Measurements from ENCODE around the gene ABCB9.

ABCB9 gene

DNA sequence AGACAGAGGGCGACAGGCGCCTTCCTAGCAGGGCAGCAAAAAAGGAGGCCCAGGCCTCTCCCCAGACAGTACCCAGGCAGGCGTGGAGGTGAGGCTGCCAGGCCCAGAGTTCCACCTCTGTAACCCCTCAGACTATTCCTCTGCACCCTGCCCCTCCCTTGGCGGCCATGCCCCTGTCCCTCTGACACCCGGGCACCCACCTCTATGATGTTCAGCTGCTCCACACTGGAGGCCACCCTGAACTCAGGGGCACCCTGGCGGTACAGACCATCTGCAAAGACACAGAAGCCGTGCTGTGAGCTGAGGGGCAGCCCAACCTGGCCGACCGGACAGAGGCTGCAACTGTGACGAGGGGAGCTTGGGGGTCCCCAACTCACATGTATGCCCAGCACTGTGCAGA is 34.3 kb upstream of the ABCB9 start:
- no peak overlapping the region for H3K4me3 ChIP-seq (ENCODE audit: low read length)
- H3K36me3 ChIP-seq (ENCODE audit: insufficient read depth, low read length): peaks cover 13% of the 10 kb centered on the region
- H3K4me1 ChIP-seq (ENCODE audit: control insufficient read depth, insufficient read depth, low read length): no peaks in the 10 kb centered on the region
- no peak overlapping the region for H3K4me2 ChIP-seq (ENCODE audit: low read length)
- H3K9me3 ChIP-seq (replicated peaks; ENCODE audit: low read length): no peaks in the 10 kb centered on the region
- H3K9ac ChIP-seq (ENCODE audit: low read depth, low read length): no peak overlapping the region
- H3K27me3 ChIP-seq (ENCODE audit: control insufficient read depth, insufficient read depth, low read length): no peaks in the 10 kb centered on the region

DNA sequence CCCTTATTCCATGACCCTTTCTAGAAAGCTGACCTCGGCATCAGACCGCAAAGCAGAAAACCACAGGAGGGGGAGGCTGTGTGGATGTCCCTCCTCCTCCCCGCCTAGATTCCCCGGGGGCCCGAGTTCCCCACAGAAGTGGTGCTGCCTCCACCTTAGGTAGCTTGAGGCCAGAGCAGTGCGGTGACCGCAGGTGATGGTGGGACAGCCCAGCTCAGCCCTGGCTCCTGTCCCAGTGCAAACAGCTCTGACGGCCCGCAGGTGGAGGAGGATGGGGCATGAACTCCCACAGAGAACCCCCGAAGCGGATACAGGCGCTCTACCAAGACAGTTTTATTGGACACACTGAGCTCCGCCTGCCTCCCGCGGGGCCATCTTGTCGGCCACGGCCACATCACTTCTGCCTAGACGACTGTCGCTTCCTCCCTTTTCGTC is 33.7 kb upstream of the ABCB9 start:
- Histone ChIP-seq H3K4me3 (ENCODE audit: low read length) (no peak overlapping the region), H3K27me3 (ENCODE audit: control insufficient read depth, insufficient read depth, low read length) (no peaks in the 10 kb centered on the region), H3K4me2 (ENCODE audit: low read length) (no peak overlapping the region), H3K9ac (ENCODE audit: low read depth, low read length) (no peak overlapping the region), H3K4me1 (ENCODE audit: control insufficient read depth, insufficient read depth, low read length) (no peaks in the 10 kb centered on the region), H3K9me3 (replicated peaks; ENCODE audit: low read length) (no peaks in the 10 kb centered on the region), H3K36me3 (ENCODE audit: insufficient read depth, low read length) (peaks cover 7% of the 10 kb centered on the region)

DNA sequence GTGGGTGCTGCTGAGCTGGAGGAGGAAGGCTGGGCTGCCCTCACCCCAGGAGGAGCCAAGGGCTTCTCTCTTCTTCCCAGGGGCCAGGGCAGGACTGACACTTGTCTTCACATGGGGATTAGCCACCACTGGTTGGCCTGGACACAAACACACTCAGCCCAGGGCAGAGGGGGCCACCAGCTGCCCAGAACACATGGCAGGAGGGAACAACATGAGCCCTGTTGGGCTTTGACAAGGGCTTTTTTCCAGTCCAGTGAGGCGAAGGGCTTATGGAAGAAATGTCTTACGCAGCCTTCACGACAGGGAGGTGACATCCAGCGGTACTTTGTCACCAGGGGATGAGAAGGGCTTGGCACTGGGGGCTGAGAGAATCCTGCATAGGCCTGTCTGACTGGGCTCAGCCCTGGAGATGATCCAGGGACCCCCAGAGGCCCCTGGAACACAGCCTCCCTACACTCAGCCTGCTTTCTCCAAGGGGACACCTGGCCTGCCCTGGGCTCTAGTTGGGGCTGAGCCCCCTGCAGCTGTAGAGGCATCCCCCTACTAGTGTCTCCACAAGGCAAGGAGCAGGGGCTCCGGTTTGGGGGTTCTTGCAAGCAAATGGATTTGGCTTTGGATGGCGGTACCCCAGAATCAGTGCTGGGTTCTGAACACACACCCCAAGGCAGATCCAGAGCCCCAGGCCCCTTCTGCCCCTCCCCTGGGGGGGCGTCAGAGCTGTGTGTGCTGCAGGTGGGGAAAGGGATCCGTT is 33.1 kb upstream of the ABCB9 start:
- H3K4me1 ChIP-seq (ENCODE audit: control insufficient read depth, insufficient read depth, low read length): no peaks in the 10 kb centered on the region
- no peak overlapping the region for H3K4me2 ChIP-seq (ENCODE audit: low read length)
- no peak overlapping the region for H3K4me3 ChIP-seq (ENCODE audit: low read length)
- H3K27me3 ChIP-seq (ENCODE audit: control insufficient read depth, insufficient read depth, low read length): no peaks in the 10 kb centered on the region
- H3K9me3 ChIP-seq (replicated peaks; ENCODE audit: low read length): no peaks in the 10 kb centered on the region
- no peak overlapping the region for H3K9ac ChIP-seq (ENCODE audit: low read depth, low read length)
- H3K36me3 ChIP-seq (ENCODE audit: insufficient read depth, low read length): peaks cover 1% of the 10 kb centered on the region

DNA sequence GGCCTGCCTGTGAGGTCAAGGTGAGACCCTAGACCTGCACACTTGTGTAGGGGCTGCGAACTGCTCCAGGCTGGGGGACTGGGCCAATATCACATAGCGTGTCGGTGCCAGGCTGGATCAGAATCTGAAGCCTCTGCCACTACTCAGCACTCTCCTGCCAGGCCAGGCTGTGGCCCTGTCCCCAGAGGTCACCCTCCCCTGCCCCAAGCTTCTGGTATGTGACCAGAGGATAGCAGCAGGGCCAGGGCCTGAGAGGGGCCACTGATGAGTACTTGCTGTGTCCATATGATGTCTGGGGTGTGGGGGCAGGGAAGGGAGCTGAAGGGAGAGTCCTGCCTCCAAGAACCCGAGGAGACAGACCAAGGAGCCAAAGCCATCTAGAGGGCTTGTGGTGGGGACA is 32.1 kb upstream of the ABCB9 start:
- peaks cover 3% of the 10 kb centered on the region for H3K36me3 ChIP-seq (ENCODE audit: insufficient read depth, low read length)
- no peaks in the 10 kb centered on the region for H3K27me3 ChIP-seq (ENCODE audit: control insufficient read depth, insufficient read depth, low read length)
- H3K4me1 ChIP-seq (ENCODE audit: control insufficient read depth, insufficient read depth, low read length): no peaks in the 10 kb centered on the region
- H3K9ac ChIP-seq (ENCODE audit: low read depth, low read length): no peak overlapping the region
- no peaks in the 10 kb centered on the region for H3K9me3 ChIP-seq (replicated peaks; ENCODE audit: low read length)
- no peak overlapping the region for H3K4me3 ChIP-seq (ENCODE audit: low read length)
- no peak overlapping the region for H3K4me2 ChIP-seq (ENCODE audit: low read length)

DNA sequence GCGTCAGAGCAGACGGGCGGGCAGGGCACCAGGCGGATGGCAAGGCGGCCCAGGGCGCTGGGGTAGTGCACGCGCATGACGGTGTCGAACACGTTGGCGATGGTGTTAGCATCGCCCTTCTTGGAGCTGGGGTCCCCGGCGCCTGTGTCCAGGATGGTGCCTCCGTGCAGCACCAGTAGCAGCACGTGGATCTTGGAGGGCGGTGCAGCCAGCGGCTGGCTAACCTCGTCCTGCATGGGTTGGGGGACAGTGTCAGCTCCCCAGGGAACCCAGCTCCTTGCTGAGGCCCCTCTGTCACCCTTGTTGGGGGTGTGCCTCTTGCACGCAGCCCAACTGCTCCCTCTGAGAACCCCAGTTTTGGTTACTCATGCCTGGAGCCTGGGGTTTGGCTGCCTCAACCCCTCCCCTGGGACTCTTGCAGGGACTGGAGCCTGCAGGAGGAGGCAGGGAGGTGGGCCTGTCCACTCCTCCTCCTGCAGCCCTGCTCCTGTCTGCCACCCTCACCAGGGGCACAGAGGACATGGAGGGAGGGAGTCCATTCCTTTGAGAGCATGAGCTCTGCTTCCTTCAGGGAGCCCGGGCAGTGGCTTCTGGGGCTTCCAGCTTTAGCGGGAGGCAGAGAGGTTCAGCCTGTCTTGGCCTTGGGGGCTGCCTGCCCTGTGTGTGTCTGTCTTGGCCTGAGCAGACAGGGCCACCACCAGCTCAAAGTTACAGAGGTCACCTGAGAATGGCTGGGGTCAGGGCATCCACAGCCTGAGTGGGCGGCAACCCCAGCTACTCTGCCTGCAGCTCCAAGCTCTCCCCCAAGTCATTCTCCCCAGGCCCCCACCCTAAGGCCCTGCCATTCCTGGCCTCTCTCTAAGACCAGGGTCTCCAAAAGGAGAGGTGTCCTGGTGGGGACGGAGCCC is 31.3 kb upstream of the ABCB9 start:
- no peaks in the 10 kb centered on the region for H3K27me3 ChIP-seq (ENCODE audit: control insufficient read depth, insufficient read depth, low read length)
- peaks cover 3% of the 10 kb centered on the region for H3K36me3 ChIP-seq (ENCODE audit: insufficient read depth, low read length)
- H3K9ac ChIP-seq (ENCODE audit: low read depth, low read length): no peak overlapping the region
- no peak overlapping the region for H3K4me3 ChIP-seq (ENCODE audit: low read length)
- no peaks in the 10 kb centered on the region for H3K9me3 ChIP-seq (replicated peaks; ENCODE audit: low read length)
- H3K4me1 ChIP-seq (ENCODE audit: control insufficient read depth, insufficient read depth, low read length): no peaks in the 10 kb centered on the region
- no peak overlapping the region for H3K4me2 ChIP-seq (ENCODE audit: low read length)

DNA sequence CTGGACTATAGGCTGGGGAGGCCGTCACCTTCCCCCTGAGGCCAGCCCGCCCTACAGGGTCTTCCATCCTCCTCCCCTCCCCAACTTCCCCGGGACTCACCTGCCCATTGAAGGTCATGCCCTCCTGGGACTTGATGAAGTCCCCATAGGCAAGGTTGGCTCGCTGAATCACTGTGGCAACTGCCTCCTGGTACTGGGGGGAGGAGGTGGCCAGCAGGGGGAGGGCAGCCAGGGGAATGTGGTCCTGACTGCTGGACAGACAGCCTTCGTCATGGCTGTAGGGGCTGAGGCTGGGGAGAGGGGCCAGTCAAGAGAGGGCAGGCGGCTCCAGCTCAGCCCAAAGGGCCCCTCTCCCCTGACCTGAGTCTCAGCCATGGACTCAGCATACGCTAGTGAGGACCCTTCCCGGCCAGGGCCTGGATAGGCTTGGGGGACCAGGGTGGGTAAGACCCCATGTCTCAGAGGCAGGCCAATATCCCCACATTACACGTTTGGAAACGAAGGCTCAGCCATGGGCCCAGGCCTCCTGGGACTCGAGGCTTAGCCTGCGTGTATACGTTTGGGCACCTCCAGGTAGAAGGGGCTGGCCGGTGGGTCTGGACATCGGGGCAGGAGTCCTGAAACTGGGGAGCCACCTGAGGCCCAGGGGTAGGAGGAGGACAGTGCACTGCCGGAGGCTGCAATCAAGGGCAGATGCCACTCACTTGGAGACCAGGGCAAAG is 30.5 kb upstream of the ABCB9 start:
- no peaks in the 10 kb centered on the region for H3K27me3 ChIP-seq (ENCODE audit: control insufficient read depth, insufficient read depth, low read length)
- H3K9ac ChIP-seq (ENCODE audit: low read depth, low read length): no peak overlapping the region
- no peak overlapping the region for H3K4me2 ChIP-seq (ENCODE audit: low read length)
- H3K9me3 ChIP-seq (replicated peaks; ENCODE audit: low read length): no peaks in the 10 kb centered on the region
- no peak overlapping the region for H3K4me3 ChIP-seq (ENCODE audit: low read length)
- peaks cover 3% of the 10 kb centered on the region for H3K36me3 ChIP-seq (ENCODE audit: insufficient read depth, low read length)
- no peaks in the 10 kb centered on the region for H3K4me1 ChIP-seq (ENCODE audit: control insufficient read depth, insufficient read depth, low read length)

DNA sequence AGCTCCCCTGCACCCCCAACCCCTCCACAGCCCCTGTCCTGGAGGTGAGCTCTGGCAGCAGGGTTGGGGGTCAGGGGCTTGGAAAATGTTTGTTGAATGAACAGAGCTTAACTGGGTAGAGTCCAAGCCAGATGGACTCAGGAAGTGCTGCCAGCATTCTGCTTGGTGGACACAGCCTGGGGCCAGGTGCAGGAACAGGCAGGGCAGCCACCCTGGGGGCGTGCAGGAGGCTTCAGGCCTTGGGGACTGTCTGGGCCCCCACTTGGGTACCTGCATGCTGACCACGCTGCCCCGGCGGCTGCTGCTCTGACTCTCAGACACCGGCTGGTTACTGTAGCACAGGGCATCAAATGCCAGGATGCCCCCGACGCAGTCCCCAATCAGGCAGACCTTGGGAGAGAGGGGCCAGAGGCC is 29.9 kb upstream of the ABCB9 start:
- Histone ChIP-seq H3K4me2 (ENCODE audit: low read length) (no peak overlapping the region), H3K9me3 (replicated peaks; ENCODE audit: low read length) (no peaks in the 10 kb centered on the region), H3K36me3 (ENCODE audit: insufficient read depth, low read length) (peaks cover 3% of the 10 kb centered on the region), H3K4me1 (ENCODE audit: control insufficient read depth, insufficient read depth, low read length) (no peaks in the 10 kb centered on the region), H3K27me3 (ENCODE audit: control insufficient read depth, insufficient read depth, low read length) (no peaks in the 10 kb centered on the region), H3K4me3 (ENCODE audit: low read length) (no peak overlapping the region), H3K9ac (ENCODE audit: low read depth, low read length) (no peak overlapping the region)

DNA sequence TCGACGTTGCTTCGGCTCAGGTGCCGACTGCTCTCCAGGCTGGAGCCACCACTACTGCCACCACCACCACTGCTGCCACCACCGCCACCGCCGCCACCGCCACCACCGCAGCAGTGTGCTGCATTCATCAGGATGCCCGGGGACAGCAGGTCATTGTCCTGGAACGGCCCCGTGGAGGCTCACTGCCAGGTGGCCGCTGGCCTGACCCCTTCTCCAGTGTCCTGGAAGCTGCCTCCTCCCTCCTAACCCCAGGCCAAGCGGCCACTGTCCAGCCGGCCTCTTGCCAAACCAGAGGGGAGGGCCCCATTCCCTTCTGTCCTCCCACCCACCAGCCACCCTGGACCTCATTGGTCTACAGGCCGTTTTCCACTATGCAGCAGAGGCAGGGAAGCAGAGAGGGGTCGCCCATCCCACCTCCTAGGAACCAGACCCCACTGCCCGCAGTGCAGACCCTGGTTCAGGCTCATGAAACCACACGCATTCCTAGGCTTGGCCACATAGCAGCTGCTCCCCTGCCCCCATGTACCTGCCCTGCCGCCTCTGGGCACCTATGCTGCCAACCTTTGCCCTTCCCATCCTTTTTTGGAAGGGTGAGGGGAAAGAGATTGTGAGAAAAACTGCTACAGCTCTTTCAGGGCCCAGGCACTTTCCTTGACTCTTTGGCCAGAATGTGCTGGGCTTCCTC is 29.4 kb upstream of the ABCB9 start:
- Histone ChIP-seq H3K4me3 (ENCODE audit: low read length) (no peak overlapping the region), H3K27me3 (ENCODE audit: control insufficient read depth, insufficient read depth, low read length) (no peaks in the 10 kb centered on the region), H3K9me3 (replicated peaks; ENCODE audit: low read length) (no peaks in the 10 kb centered on the region), H3K4me2 (ENCODE audit: low read length) (no peak overlapping the region), H3K9ac (ENCODE audit: low read depth, low read length) (no peak overlapping the region), H3K36me3 (ENCODE audit: insufficient read depth, low read length) (peaks cover 3% of the 10 kb centered on the region), H3K4me1 (ENCODE audit: control insufficient read depth, insufficient read depth, low read length) (no peaks in the 10 kb centered on the region)

DNA sequence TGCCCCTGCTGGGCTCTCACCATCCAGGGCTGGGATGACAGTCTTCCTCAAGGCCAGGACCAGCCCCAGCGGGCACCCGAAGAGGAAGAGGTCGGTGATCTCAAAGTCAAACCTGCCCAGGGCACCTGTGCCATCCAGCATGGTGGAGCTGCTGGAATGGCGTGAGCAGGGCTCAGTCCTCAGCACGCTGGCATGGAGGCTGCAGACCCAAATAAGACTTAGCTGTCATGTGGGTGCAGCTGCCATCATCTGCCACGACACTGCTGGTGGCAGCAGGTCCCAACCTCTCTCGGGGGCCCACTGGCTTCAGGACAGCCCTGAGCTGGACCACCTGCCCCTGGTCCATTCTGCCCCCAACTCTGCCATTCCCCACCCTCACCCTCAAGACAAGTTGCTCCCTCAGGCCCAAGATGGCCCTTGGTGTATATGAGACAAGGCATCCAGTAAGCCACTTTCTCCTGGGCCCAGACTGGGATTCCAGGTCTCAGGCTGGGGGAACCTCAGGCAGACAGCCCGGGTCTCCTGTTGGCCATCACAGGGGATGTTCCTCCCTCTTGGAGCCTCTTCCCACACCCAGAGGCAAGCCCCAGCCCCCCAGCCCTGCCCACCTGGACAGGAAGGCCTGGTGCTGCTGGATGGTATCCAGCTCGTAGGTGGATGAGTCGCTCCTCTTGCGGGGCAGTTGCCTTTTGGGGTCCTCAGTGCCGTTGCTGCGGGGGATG is 28.7 kb upstream of the ABCB9 start:
- Histone ChIP-seq H3K4me1 (ENCODE audit: control insufficient read depth, insufficient read depth, low read length) (no peaks in the 10 kb centered on the region), H3K36me3 (ENCODE audit: insufficient read depth, low read length) (peaks cover 3% of the 10 kb centered on the region), H3K9ac (ENCODE audit: low read depth, low read length) (no peak overlapping the region)

DNA sequence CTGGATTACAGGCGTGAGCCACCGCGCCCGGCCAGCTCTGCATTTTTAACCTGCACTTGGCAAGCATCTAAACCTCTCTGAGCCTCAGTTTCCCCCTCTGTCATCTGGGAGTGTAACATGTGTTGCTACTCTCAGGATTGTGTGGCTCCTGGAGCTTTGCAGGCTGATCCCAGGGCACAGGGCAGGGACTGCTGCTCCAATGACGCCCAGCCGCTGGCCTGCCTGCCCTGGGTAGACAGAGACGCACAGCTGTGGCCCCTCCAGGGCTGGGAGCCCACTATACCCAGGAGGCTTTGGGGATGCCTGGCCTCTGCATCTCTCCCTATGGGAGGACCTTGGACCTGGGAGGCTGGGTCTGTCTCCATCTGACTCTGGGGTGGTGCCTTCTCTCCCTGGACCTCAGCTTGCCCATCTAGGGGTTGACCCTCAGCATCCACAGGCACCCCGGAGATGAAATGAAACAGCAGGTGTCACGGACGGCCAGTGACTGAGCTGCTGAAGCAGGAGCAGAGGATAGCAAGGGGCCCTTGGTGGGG is 27.9 kb upstream of the ABCB9 start:
- H3K9me3 ChIP-seq (replicated peaks; ENCODE audit: low read length): no peaks in the 10 kb centered on the region

More for the DNA sequence above, 28.7 kb upstream of the ABCB9 start:
- Histone ChIP-seq H3K4me2 (ENCODE audit: low read length) (no peak overlapping the region), H3K27me3 (ENCODE audit: control insufficient read depth, insufficient read depth, low read length) (no peaks in the 10 kb centered on the region), H3K4me3 (ENCODE audit: low read length) (no peak overlapping the region), H3K9me3 (replicated peaks; ENCODE audit: low read length) (no peaks in the 10 kb centered on the region)

More for the DNA sequence above, 27.9 kb upstream of the ABCB9 start:
- no peak overlapping the region for H3K9ac ChIP-seq (ENCODE audit: low read depth, low read length)
- no peak overlapping the region for H3K4me2 ChIP-seq (ENCODE audit: low read length)
- no peaks in the 10 kb centered on the region for H3K4me1 ChIP-seq (ENCODE audit: control insufficient read depth, insufficient read depth, low read length)
- H3K36me3 ChIP-seq (ENCODE audit: insufficient read depth, low read length): peaks cover 3% of the 10 kb centered on the region
- H3K4me3 ChIP-seq (ENCODE audit: low read length): no peak overlapping the region
- H3K27me3 ChIP-seq (ENCODE audit: control insufficient read depth, insufficient read depth, low read length): no peaks in the 10 kb centered on the region
